Effector memory CD8-positive, alpha-beta T cell (primary cell): Measurements from ENCODE around the gene PEX13.
"Not testable (repeated sequence)": the region's sequence is repeated elsewhere in the genome, so short reads cannot be mapped to it uniquely, and the experiment has no call there.

Source experiments
- ATAC-seq: fragments of 150-1000 bp; cut with Tn5 transposase; replicated peaks from 2 replicates; pipeline ENCODE4 v1.10.0; 2021; ENCODE audit warnings: mild to moderate bottlenecking, moderate library complexity
- DNase-seq, 3 experiments: peaks; one replicate each; pipeline ENCODE4 v3.0.0; 2021
- H3K27ac Mint-ChIP-seq, 2 donors: one replicate each; pipeline ENCODE4 v1.8.0; 2022; ENCODE audit warnings: mild to moderate bottlenecking in 2 of 2, mixed read lengths in 2 of 2, moderate library complexity in 2 of 2
- H3K27me3 Mint-ChIP-seq, 2 donors: one replicate each; pipeline ENCODE4 v1.8.0; 2022; ENCODE audit warnings: mixed read lengths in 2 of 2
- H3K36me3 Mint-ChIP-seq: one replicate; pipeline ENCODE4 v1.8.0; 2022; ENCODE audit warnings: mild to moderate bottlenecking, moderate library complexity, mixed read lengths; ENCODE audit not compliant: insufficient read depth
- H3K4me1 Mint-ChIP-seq, 2 donors: one replicate each; pipeline ENCODE4 v1.8.0; 2022; ENCODE audit warnings: low read depth in 2 of 2, mixed read lengths in 2 of 2
- H3K4me3 Mint-ChIP-seq, 2 donors: one replicate each; pipeline ENCODE4 v1.8.0; 2022; ENCODE audit warnings: mild to moderate bottlenecking in 2 of 2, mixed read lengths in 2 of 2, moderate library complexity in 2 of 2
- H3K9me3 Mint-ChIP-seq, 2 donors: one replicate each; pipeline ENCODE4 v1.8.0; 2022; ENCODE audit warnings: mixed read lengths in 2 of 2
- total RNA-seq, 9 experiments: gene quantifications; one replicate each; lab custom pipeline; 2026; lab: John Stamatoyannopoulos, UW

Gene PEX13, protein sequence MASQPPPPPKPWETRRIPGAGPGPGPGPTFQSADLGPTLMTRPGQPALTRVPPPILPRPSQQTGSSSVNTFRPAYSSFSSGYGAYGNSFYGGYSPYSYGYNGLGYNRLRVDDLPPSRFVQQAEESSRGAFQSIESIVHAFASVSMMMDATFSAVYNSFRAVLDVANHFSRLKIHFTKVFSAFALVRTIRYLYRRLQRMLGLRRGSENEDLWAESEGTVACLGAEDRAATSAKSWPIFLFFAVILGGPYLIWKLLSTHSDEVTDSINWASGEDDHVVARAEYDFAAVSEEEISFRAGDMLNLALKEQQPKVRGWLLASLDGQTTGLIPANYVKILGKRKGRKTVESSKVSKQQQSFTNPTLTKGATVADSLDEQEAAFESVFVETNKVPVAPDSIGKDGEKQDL
- 14.8 to 51.8 (median 34.6) reads per million in 9 experiments for total RNA-seq

DNA sequence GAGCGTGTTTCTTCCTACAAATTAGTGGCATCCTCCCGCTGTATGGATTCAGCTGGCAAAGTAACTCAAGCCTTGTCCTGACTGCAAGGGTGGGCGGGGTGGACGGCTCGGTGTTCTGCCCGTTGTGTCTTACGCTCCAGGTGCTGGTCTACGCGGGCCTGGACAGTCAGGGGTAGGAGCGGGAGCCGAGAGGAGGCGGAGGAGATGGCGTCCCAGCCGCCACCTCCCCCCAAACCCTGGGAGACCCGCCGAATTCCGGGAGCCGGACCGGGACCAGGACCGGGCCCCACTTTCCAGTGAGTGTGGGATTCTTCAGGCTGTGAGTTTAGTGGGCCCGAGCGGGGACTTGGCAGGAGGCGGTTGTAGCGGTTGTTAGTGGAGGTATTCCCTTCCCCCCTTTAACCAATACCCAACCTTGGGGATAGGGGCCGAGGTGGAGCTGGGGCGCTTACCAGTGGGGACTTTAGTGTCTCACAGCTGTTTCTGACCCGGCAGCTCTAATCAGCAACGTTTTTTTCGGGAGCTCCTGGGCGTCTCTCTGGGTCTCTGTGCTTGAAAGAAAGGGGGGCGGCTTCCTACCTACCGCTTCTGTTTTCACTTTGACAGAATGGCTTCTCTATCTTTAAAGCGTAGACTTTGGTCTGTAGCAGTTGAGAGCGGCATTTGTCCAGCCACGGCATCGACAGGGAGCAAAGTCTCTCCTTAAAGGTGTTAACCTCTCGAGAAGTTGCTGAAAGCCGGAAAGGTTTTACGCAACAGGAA is at the start of gene PEX13, which contains the start of gene PUS10:
Gene PEX13, plus strand, starts transcription at position 165 of the 762 bp plus-strand sequence. Its CDS starts 40 bp downstream, at position 205.
Gene PUS10, minus strand, starts transcription at position 700 of the 762 bp plus-strand sequence. CDS start 6,365 bp downstream, outside the sequence.
- Mint-ChIP-seq H3K36me3 (peaks cover 9% of the 10 kb centered on the region), H3K4me1 (peaks cover 16 to 29% of the 10 kb centered on the region in 2 donors), H3K27ac (peak within 1 kb of the TSS; percentile 89 to 90), H3K9me3 (no peaks in the 10 kb centered on the region), H3K4me3 (peak within 1 kb of the TSS; percentile 91 to 92), H3K27me3 (no peaks in the 10 kb centered on the region)
- DNase-seq (peak in 2 of 3 experiments; percentile 9 to 32), ATAC-seq (peak; percentile 80)

DNA sequence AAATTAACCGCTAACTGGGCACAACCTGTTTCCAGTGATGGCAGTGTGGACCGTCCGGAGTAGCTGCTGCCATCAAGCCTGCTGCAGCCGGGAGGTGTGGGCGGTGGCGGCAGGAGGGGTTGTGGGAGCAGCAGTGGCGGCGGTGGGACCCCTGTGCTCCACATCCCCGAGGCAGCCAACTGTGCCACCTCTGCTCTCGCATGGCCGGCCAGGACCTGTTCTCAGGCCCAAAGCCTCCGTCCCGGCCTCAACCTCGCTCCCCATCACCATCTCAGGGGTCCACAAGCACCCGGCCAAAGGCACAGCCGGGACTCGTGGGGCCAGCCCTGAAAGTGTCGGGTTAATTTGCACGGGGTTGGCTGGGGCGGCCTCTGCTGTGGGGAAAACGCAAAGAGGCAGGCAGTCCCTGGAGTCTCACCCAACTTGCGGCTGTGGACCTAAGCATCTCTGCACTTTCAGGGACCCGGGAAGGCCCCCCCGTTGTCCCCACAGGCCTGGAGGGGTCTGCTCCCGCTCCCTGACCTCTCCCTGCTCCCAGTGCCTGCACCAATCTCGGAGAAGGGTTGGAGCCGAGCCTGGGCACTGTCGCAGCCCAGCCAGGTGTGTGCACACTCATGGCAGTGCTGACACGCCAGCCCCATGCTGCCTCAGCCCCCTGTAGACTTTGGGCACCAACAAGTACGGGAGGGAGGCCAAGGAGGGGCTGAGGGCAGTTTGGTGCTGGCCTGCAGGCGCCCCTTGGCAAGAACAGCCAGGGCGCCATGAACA is 44.4 kb upstream of the PEX13 start:
- H3K4me1 Mint-ChIP-seq = peaks cover 0 to 12% of the 10 kb centered on the region in 2 donors

DNA sequence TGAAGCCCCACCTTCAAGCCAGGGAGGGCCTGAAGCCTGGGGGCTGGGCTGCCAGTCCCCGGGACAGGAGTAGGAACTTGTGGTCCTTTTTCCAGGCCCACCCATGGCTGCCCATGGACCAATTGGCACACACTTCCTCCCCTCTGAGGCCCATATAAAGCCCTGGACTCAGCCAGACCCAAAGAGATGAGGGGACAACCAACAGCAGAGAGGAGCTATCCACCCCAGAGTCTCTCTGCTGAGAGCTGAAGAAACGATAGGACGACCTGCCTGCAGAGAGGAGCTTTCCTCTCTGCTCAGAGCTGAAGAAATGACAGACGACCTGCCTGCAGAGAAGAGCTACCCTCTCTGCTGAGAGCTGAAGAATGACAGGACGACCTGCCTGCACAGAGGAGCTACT is 43.8 kb upstream of the PEX13 start:
- no peaks in the 10 kb centered on the region for H3K9me3 Mint-ChIP-seq
- no peaks in the 10 kb centered on the region for H3K27me3 Mint-ChIP-seq
- ATAC-seq (no peak), DNase-seq (no peak)
- peaks cover 3% of the 10 kb centered on the region for H3K36me3 Mint-ChIP-seq
- H3K27ac Mint-ChIP-seq = peak overlapping the region in 1 of 2 donors; percentile 44
- H3K4me1 Mint-ChIP-seq = peaks cover 1 to 12% of the 10 kb centered on the region in 2 donors
- no peak overlapping the region for H3K4me3 Mint-ChIP-seq

More for the DNA sequence above, 44.4 kb upstream of the PEX13 start:
- Mint-ChIP-seq H3K4me3 (no peak overlapping the region), H3K9me3 (no peaks in the 10 kb centered on the region), H3K27me3 (no peaks in the 10 kb centered on the region), H3K36me3 (peaks cover 3% of the 10 kb centered on the region), H3K27ac (peak overlapping the region in 1 of 2 donors; percentile 44)
- no peak for DNase-seq
- ATAC-seq = no peak

DNA sequence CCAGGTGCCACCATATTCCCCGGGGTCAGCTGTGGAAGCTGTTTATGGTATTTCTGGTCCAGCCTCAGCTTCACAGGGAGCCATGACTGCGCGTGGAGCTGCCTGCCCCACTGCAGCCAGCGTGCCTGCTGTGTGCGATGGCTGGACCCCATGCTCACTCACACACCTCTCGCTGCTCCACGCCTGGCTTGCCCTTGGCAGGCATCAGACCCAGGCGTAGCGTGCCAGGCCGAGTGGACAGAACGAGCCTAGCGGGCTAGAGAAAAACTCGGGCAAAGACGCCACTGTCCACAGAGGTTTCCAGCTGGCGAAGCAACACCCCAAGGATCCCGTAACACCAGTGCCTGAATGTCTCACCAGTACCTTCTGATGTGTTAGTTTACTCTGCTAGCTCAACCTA is 42.9 kb upstream of the PEX13 start:
- peak overlapping the region in 1 of 2 donors; percentile 44 for H3K27ac Mint-ChIP-seq
- H3K4me1 Mint-ChIP-seq = peaks cover 1 to 12% of the 10 kb centered on the region in 2 donors
- no peak overlapping the region for H3K4me3 Mint-ChIP-seq
- no peaks in the 10 kb centered on the region for H3K27me3 Mint-ChIP-seq
- no peak for ATAC-seq
- DNase-seq = no peak
- H3K36me3 Mint-ChIP-seq = peaks cover 1% of the 10 kb centered on the region
- no peaks in the 10 kb centered on the region for H3K9me3 Mint-ChIP-seq

DNA sequence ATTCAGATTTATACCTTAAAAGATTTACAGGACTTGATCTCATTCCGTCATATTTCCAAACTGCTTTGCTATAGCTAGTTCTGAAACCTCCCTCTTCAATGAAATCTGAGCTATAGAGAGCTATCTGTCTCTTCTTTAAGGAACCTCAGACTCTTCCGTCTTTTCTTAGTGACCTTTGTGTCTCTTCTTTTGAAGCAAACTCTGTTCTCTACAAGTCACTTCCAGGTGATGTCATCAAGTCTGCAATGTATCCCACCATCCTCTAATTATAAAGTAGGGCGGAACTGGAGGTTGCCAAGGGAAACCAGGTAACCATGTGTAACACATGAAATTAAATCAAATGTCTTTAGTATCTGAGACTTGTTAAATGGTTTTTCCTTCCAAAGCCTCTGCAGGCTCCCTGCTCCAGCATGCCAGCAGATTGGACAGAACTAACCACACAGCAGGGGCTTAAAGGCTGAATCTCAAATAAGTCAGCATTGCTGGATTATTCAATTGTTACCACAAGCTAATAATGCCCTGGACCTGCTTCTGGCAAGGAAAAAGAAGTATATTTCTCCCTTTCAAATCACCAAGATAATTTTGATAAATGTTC is 41.2 kb upstream of the PEX13 start:
- ATAC-seq = no peak
- no peaks in the 10 kb centered on the region for H3K36me3 Mint-ChIP-seq
- H3K9me3 Mint-ChIP-seq = no peaks in the 10 kb centered on the region
- DNase-seq = no peak
- peak overlapping the region; percentile 49 to 88 for H3K27ac Mint-ChIP-seq
- H3K4me3 Mint-ChIP-seq = no peak overlapping the region
- H3K4me1 Mint-ChIP-seq = peaks cover 4 to 12% of the 10 kb centered on the region in 2 donors
- no peaks in the 10 kb centered on the region for H3K27me3 Mint-ChIP-seq

DNA sequence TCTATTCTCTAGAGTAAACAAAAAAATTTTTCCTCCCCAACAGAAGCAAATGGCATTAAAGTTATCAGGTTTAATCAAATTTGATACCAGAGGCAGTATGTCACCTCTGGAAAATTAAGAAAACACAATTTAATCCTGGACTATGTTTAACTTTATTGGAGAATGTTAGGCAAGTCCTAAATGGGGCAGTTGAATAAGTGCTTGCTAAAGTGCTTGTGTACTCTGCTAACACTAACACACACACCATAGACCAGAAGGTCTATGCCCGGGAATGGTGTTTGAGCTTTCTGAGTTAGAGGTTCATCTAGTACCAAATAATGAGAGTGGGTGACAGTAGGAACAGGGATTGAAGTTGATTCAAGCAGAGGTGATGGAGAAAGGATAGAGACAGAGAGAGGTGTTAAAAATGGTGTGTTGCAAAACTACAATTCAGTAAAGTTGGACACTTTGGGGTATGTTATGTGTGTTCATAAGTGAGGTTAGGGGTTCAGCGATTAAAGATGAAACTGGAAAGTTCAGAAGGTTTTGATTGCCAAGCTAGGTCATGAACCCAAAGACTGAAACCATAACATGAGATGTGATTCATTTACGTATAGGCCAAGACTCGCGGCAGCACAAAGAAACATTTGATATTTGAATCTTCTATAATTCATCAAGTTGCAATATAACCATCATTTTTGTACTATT is 40.5 kb upstream of the PEX13 start:
- no peaks in the 10 kb centered on the region for H3K36me3 Mint-ChIP-seq
- H3K4me3 Mint-ChIP-seq = no peak overlapping the region
- ATAC-seq (no peak), DNase-seq (no peak)
- H3K9me3 Mint-ChIP-seq = no peaks in the 10 kb centered on the region
- H3K27ac Mint-ChIP-seq = peak overlapping the region in 1 of 2 donors; percentile 20
- H3K27me3 Mint-ChIP-seq = no peaks in the 10 kb centered on the region
- H3K4me1 Mint-ChIP-seq = peaks cover 4 to 12% of the 10 kb centered on the region in 2 donors

DNA sequence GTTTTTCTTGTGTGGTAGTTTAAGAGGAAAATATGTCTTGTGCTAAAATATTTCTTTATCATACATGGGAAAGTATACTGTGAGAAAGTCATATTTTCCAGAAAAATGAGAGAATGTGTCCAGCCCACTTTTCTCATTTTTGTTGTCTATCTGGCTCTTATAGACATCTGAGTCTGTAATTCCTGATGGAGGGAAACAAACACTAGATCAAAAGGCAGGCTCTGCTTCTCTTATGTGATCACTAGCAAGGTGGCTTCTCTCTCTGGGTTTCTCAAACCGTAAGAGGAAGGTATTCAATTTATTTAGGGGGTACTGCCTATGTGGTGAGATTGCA is 40.0 kb upstream of the PEX13 start:
- Mint-ChIP-seq H3K4me1 (peaks cover 4 to 12% of the 10 kb centered on the region in 2 donors), H3K4me3 (no peak overlapping the region), H3K27me3 (no peaks in the 10 kb centered on the region), H3K9me3 (no peaks in the 10 kb centered on the region), H3K27ac (no peak overlapping the region), H3K36me3 (no peaks in the 10 kb centered on the region)
- ATAC-seq (no peak), DNase-seq (no peak)

DNA sequence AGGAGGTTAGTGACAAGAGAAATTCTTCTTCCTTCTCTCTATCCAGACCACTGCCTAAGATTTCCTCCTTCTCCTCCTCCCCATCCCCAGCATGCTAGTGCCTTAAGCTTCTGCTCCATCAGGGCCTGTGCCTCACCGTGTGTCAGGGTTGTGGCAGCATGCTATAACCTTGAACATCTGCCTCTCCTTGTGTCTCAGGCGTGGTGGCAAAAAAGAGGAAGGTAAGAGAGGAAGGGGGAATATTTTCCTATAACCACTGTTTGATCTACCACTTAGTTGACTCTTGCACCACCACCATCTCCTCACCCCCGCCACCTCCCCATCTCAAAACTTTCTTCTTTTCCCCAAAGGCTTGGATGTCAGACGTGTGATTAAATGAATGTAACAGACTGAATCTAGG is 38.3 kb upstream of the PEX13 start:
- H3K4me3 Mint-ChIP-seq = no peak overlapping the region
- H3K36me3 Mint-ChIP-seq = no peaks in the 10 kb centered on the region
- H3K27me3 Mint-ChIP-seq = no peaks in the 10 kb centered on the region
- H3K4me1 Mint-ChIP-seq = peaks cover 4 to 12% of the 10 kb centered on the region in 2 donors
- no peak for ATAC-seq
- H3K27ac Mint-ChIP-seq = peak overlapping the region in 1 of 2 donors; percentile 29
- DNase-seq = no peak
- no peaks in the 10 kb centered on the region for H3K9me3 Mint-ChIP-seq

DNA sequence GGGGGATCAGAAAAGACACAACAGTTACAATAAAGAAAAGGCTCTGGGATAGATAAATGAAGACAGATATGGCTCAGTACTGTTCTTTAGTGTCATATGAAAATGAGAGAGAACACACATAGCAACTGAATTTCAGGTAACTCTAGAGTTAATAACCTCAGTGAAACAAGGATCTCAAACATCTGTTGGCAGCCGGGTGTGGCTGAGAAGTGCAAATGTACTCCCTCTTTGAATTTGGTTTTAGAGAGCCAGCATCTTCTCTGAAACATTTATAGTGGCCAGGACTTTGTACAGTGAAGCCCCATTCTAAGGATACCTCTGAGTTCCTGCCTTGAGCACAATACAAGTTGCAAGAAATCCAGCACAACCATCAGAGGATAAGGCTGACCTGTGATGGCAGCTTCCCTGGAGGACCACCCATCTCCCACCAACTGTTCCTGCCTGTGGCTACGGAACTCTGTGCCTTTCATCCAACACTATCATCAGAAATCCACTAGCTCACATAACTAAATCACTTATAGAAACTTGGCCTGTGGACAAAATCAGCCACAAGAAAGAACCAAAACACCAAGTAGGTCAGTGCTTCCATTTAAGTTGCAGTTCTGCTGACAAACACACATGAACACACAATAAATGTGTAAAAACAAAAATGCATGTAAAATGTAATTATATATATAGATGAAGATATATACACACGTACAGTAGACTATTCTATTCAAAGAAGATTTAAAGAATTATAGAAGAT is 37.3 kb upstream of the PEX13 start:
- peaks cover 4 to 15% of the 10 kb centered on the region in 2 donors for H3K4me1 Mint-ChIP-seq
- no peak overlapping the region for H3K4me3 Mint-ChIP-seq
- no peak for ATAC-seq
- no peak for DNase-seq
- H3K27me3 Mint-ChIP-seq = no peaks in the 10 kb centered on the region
- H3K9me3 Mint-ChIP-seq = no peaks in the 10 kb centered on the region
- peak overlapping the region in 1 of 2 donors; percentile 29 for H3K27ac Mint-ChIP-seq
- no peaks in the 10 kb centered on the region for H3K36me3 Mint-ChIP-seq

DNA sequence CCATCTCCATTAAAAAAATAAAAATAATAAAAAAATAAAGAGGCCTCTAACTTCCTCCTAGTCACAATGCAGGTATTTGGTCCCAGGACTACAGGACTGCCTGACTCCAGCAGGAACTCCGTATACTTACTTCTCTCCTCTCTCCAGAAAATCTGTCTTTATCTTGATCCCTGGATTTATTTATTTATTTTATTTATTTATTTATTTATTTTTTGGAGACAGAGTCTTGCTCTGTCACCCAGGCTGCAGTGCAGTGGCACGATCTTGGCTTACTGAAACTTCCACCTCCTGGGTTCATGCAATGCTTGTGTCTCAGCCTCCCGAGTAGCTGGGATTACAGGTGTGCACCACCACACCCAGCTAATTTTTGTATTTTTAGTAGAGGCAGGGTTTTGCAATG is 35.5 kb upstream of the PEX13 start:
- H3K27ac Mint-ChIP-seq, H3K36me3 Mint-ChIP-seq, H3K27me3 Mint-ChIP-seq: not testable (repeated sequence)

DNA sequence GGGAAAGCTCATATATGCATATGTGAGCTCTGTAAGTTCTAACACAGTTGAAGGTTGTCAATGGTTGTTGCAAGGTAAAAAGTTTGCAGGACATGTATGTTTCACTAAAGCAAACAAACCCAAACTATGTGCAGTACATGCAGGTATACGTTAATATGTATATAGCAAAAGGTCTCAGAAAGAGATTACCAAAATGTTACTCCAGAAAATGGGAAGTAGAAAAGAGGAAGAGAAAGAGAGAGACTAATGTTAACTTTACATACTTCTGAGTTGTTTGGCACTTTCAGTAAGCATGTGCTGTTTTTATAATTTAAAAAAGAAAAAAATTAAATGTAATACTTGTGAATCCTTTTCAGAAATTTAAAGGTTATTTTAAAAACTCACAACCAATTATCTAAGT is 32.8 kb upstream of the PEX13 start:
- Mint-ChIP-seq H3K4me3 (no peak overlapping the region), H3K27me3 (no peaks in the 10 kb centered on the region), H3K27ac (no peak overlapping the region), H3K9me3 (no peaks in the 10 kb centered on the region), H3K36me3 (no peaks in the 10 kb centered on the region), H3K4me1 (peaks cover 3% of the 10 kb centered on the region in 2 donors)
- DNase-seq (no peak), ATAC-seq (no peak)

More for the DNA sequence above, 35.5 kb upstream of the PEX13 start:
- H3K9me3 Mint-ChIP-seq, ATAC-seq, DNase-seq, H3K4me3 Mint-ChIP-seq, H3K4me1 Mint-ChIP-seq: not testable (repeated sequence)

DNA sequence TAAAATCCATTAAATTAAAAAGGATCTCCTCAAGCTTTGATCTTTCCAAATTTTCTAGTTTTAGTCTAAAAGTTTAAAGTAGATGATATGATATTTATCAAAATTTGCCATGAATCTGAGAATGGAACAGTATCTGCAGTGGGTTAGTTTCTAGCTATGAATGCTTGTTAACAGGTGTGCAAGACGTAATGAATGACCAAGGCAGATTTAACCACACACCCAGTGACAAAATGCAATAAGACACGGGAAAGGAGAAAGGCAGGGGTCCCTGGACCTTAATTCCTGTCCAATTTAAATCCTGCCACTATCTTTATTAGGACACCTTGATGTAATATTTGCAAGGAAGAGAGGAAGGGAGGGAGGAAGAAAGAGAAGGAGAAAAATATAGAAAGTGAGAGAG is 30.5 kb upstream of the PEX13 start:
- Mint-ChIP-seq H3K27ac (peak overlapping the region in 1 of 2 donors; percentile 69), H3K36me3 (no peaks in the 10 kb centered on the region), H3K27me3 (no peaks in the 10 kb centered on the region), H3K4me3 (no peak overlapping the region), H3K4me1 (peaks cover 0 to 3% of the 10 kb centered on the region in 2 donors), H3K9me3 (no peaks in the 10 kb centered on the region)
- ATAC-seq (no peak), DNase-seq (no peak)
